Measurements from ENCODE around the gene WDFY4. TPM values are rescaled to one million over a fixed set of nuclear protein-coding genes. Genes with fewer than 3 reads are reported as not detected.

The WDFY4 gene
- total RNA-seq, 1 donor from 2014 or later = 0.94 TPM

DNA sequence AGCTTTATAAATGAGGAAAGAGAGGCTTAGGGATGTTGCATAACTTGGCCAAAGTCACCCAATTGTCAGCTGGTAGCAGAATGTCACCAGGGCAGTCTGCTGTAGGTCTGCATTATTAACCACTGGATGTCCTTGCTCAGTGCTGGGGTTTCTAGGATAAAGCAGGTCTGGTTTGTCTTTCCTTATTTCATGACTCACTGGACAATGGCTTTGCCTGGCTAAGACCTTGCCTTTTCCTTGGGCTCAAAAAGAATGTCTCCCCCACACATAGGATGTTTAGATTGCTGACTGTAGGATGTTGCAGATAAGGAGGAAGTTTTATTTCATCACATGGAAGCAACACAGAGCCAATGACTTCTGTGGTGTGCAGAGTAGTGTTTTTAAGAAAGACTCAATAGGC, 29.4 kb downstream of the WDFY4 start:
- no peak for DNase-seq

- DNase-seq = no peak
Observed at GRCh38 chr10:48716416-48716815, 31.7 kb downstream of the WDFY4 start.

GRCh38 chr10:48720611-48721010, 35.9 kb downstream of the WDFY4 start:
- no peak for DNase-seq

DNA sequence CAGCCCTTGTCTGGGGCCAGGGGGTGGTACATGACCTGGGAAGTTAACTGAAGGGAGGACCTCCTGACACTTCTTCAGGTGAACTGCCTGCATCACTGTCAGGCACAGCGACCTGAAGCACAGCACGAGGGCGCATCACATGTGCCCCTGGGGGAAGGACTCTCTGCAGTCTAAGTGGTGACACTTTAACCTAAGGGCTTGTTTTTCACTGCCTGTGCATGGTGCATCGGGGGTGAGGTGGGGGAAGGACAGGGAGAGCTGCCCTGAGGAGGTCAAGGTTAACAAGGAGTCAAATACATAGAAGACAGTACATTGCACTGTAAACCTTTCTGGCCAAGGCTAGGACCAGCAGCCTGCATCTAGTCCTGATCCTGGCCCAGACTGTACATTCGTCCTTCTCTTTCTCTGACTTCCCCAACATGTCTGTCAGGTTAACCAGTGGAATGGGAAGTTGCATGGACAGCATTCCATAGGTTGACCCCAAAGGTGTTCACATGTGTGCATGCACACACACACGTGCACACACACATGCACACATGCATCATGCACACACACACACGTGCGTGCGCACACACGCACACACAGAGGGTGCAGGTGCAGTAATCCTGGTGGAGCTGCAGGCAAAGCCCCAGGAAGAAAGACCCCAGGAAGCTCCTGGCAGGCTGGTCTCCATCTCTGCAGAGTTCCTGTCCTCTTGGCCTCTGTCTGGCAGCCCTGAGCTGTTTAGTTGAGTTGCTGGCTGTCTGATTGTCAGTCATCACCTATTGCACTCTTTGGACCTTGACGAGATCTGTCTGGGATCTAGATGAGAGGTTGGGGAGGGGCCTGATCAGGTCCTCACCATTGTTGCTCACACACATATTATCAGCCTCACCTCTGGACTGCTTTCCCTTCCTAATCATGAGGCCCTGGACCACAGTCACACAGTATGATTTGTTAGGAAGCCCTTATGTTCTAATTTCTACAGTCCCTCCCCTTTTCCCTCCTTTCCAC, 37.8 kb downstream of the WDFY4 start:
- DNase-seq = no peak

DNA sequence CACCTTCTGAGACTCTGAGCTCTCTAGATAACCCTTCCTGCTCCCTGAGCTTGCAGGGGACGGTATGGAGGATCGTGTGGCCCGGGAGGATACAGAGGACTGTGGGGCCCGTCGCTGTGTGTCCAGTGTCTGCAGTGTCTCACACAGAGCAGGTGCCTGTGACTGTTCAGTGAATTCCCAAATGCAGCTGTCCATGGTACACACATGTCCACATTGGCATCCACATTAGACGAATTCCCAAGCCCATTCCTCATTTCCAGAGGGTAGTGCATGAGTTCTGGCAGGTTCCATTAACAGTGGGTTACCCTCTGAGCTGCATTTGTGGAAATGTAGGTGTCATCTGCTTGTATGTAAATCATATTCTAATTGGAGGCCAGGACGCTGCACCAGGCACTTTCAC, 39.5 kb downstream of the WDFY4 start:
- no peak for DNase-seq

GRCh38 chr10:48725708-48726107, 41.0 kb downstream of the WDFY4 start:
- no peak for DNase-seq

DNA sequence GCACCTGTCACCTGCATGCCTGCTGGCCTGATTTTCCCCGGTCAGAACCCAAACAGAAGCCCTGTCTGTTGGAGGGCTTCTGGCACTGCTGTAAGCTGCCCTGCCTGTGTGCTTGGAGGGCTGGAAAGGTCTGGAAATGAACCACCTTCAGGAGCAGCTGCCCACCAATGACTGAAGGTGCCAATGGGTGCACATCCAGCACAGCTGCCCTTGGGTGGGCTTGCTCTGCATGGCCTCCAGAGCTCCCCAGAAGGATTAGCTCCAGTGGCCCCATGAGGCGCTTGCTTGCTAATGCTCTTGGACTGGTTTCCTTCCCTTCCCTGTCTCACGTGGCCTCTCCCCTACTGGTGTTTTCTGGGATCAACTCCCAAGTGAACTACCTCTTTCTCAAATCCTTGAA, 43.2 kb downstream of the WDFY4 start:
- DNase-seq = no peak

- no peak for DNase-seq
Observed at GRCh38 chr10:48729222-48729621, 44.5 kb downstream of the WDFY4 start.

DNA sequence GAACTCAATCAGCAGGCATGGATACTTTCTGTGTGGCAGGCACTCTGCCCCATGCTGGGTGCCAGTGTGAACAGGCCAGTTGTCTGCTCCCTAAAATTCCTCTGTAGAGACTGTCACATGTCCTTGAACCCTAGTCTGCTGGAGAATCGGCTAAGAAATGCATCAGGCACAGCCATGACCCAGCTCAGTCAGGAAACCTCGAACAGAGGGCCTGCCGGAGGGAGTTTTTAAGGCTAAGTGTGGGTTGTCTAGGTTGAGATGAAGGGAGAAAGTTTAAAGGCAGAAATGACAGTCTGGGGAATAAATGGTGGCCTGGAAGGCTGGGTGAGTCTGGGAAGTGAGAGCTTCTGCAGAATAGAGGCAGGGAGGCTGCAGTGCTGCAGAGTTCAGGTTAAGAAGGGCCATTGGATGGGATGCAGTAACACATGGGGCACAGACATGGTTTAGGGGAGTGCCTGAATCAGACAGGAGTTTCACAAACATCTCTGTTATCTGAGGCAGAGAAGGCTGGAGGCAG, 45.3 kb downstream of the WDFY4 start:
- DNase-seq = no peak

DNA sequence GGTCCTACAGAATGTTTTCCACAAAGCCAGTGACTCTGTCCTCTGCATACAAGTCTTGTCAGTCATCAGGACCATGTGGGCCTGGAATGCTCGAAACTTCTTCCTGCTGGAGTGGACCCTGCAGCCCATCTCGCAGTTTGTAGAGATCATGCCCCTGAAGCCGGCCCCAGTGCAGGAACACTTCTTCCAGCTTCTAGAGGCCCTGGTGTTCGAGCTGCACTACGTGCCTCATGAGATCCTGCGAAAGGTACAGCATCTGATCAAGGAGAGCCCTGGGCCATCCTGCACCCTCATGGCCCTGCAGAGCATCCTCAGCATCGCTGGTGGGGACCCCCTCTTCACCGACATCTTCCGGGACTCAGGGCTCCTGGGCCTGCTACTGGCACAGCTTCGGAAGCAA, 46.5 kb downstream of the WDFY4 start:
- DNase-seq = no peak

DNA sequence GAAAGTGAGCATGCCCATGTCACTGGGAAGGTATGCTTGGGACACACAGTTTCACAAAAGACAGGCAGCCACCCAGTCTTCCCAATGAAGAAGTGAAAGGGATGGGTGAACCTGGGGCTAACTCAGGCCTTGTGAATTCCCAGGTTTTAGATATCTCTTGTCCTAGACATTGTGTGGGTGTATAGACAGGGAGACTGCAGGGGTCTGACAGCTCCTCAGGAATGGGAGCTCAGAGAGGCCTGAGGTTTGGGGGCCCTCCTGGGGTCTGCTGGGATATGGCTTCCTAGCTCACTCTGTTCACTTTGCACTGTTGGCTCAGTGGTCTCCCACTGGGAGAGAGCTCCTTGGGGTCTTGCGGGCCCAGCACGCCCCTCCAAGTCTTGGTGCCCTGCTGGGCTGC, 47.0 kb downstream of the WDFY4 start:
- no peak for DNase-seq

DNA sequence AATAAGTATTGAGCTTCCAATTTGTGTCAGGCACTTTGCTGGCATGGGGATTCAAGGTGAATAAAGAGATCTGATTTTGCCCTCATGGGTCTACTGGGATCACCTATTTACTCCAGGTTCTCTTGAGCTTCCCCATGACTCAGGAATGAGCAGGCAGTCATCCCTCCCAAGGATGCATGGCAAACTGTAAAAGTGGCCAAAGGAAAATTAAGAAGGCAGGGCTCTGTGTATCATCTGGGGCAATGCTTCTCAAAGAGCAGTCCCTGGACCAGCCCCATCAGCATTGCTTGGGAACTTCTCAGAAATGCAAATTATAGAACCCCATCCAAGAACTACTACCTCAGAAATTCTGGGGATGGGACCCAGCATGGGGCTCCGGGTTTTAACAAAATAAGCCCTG, 48.7 kb downstream of the WDFY4 start:
- DNase-seq = no peak

DNA sequence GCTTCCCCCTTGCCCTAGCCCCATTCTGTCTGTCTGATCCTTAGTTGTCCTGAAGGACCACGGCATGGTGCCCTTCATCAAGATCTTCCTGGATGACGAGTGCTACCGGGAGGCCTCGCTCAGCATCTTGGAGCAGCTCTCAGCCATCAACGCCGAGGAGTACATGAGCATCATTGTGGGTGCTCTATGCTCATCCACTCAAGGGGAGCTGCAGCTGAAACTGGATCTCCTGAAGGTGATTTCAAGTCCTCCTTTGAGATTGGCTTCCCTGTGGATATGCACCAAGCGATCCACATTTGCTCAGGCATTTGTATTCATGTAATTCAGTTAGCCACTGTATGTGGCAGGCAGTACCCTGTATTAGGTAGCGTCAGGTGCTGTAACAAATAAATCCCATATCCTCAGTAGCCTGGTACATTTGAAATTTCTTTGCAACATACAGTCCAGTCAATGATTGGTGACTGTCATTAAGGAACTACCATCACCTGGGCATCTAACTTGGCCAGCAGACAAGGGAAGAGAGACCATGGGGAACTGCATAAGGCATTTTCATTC, 51.2 kb downstream of the WDFY4 start:
- no peak for DNase-seq

- DNase-seq = no peak
Observed at GRCh38 chr10:48736596-48736995, 51.9 kb downstream of the WDFY4 start.

- no peak for DNase-seq
Observed at GRCh38 chr10:48737886-48738285, 53.2 kb downstream of the WDFY4 start.

- no peak for DNase-seq
Observed at GRCh38 chr10:48739170-48739569, 54.5 kb downstream of the WDFY4 start.

DNA sequence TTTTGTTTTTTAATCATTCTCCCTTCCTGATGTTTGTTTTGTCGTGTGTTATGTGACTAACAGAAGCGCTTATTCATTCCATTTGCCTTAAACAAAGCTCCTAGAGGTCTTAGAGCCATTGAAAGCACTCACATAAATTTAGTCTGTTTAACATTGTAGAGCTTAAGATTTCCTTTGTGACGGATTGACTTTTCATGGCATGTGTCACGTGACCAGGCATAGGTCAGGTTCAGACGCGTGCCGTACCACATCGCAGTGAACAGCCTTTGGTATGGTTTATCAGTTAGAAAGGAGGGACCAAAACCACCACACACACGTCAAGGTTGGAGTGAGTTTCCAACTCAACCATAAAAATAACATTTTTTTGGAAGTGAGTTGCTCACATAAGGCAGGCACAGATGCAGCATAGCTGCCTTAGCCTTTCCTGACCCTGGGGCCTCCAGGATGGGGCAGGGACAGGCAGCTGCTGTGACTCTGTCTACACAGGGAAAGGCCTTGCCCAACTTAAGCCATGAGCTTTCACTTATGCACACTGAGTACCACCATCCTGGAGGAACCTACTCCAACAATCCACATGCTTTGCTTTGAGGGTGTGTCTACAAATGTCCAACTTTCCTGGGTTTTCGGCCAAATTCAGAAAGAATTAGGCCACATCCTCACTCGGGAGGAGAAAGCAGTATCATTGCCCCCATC, 55.5 kb downstream of the WDFY4 start:
- DNase-seq = no peak

DNA sequence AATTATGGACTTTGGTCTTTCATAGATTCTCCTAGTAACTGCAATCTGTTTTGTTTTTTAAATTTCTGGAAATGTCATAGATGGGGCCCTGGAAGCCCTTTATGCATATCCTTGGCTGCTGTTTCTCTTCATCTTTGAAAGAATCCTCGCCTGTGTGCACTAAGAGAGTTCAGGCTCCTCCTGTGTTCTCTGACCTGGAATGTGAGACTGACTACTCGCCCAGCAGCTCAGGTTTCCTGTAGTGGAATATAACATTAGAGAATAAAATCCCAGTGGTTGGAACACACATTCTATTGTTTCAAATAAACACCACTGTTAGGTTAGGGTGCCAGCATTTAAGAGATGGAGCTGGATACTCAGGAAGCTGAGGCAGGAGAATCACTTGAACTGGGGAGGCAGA, 56.3 kb downstream of the WDFY4 start:
- DNase-seq = no peak

GRCh38 chr10:48742891-48743860, 58.5 kb downstream of the WDFY4 start:
- no peak for DNase-seq

GRCh38 chr10:48744587-48744986, 59.9 kb downstream of the WDFY4 start:
- no peak for DNase-seq

DNA sequence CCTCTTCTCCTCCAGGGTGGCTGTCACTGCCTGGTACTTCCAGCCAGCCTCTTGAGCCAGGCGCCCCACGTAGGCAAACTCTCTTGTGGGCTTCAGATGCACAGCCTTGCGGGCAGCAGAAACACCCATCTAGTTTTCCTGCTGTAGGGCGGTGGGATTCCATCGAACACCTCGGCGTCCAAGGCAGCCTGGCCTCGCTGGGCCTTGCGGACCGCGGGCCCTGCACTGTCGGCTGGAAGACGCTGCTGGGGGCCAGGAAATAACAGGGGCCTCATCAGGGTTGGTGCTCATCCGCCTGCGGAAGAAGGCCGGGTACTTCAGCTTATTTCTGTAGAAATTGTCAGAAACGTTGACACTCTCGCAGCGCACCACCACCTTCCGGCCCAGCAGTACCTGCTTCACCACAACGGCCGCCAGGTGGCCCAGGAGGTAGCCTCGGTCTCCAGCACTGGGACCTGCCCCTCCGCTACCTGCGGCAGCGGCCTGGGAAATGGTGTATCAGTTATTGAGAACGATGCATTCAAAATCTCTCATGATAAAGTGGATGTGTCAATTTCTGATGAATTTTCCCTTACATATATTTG, 61.1 kb downstream of the WDFY4 start:
- DNase-seq = no peak

GRCh38 chr10:48748573-48748972, 63.9 kb downstream of the WDFY4 start:
- no peak for DNase-seq

Measured in occipital lobe (tissue), 2 donors.